ENCODE data around the gene PROK2. TPM values are rescaled to one million over a fixed set of nuclear protein-coding genes. Genes with fewer than 3 reads are reported as not detected.
A peak's percentile ranks its signal among the peaks of the same experiment; 100 is the strongest.

The PROK2 gene
- total and polyA plus RNA-seq, 2 experiments from 2014 or later, result not detected

GRCh38 chr3:71752831-71753700 lies 31.9 kb downstream of the PROK2 start:
- no peak overlapping the region for H3K27ac ChIP-seq
- in situ Hi-C loops (cut with MboI), result no loop called here
- peaks cover 63% of the 10 kb centered on the region for H3K27me3 ChIP-seq (replicated peaks; ENCODE audit: insufficient read depth)
- no peak overlapping the region for H2AFZ ChIP-seq
- no peaks in the 10 kb centered on the region for H3F3A ChIP-seq (ENCODE audit: insufficient read depth)
- no peaks in the 10 kb centered on the region for H3K36me3 ChIP-seq (ENCODE audit: low read depth)
- DNase-seq, result no peak
- H3K9me3 ChIP-seq (ENCODE audit: low read depth), result no peaks in the 10 kb centered on the region
- H4K20me1 ChIP-seq (ENCODE audit: insufficient read depth), result no peaks in the 10 kb centered on the region
- no peak overlapping the region for H3K4me3 ChIP-seq
- H3K4me2 ChIP-seq (ENCODE audit: unreplicated experiment), result no peak overlapping the region
- no peaks in the 10 kb centered on the region for H3K4me1 ChIP-seq (ENCODE audit: insufficient read depth)
- H3K9me2 ChIP-seq (ENCODE audit: insufficient read depth), result no peaks in the 10 kb centered on the region
- H3K79me2 ChIP-seq (ENCODE audit: insufficient read depth), result no peaks in the 10 kb centered on the region
- WGBS, 2 experiments (ENCODE audit: low coverage in 1 of 2, low lambda C conversion rate in 2 of 2, missing lambda C conversion rate in 2 of 2), result 19 to 23% methylated on average over 49 to 56 of the region's 68 CpGs
- TF ChIP-seq EZH2phosphoT487 (IDR thresholded peaks at IDR 0.05; ENCODE audit: insufficient read depth, low read depth) (no peak), EZH2 (IDR thresholded peaks at IDR 0.05; ENCODE audit: insufficient read depth, poor library complexity, severe bottlenecking) (peak; percentile 73)
- H3K9ac ChIP-seq, result no peak overlapping the region

GRCh38 chr3:71751602-71752001 lies 33.3 kb downstream of the PROK2 start:
- H3K4me1 ChIP-seq (ENCODE audit: insufficient read depth), result no peaks in the 10 kb centered on the region
- H3K27ac ChIP-seq, result no peak overlapping the region
- H2AFZ ChIP-seq, result no peak overlapping the region
- DNase-seq, result no peak
- no peaks in the 10 kb centered on the region for H3K9me2 ChIP-seq (ENCODE audit: insufficient read depth)
- peaks cover 63% of the 10 kb centered on the region for H3K27me3 ChIP-seq (replicated peaks; ENCODE audit: insufficient read depth)
- WGBS, 2 experiments (ENCODE audit: low coverage in 1 of 2, low lambda C conversion rate in 2 of 2, missing lambda C conversion rate in 2 of 2), result 71 to 77% methylated on average over 4 of the region's 4 CpGs
- in situ Hi-C loops (cut with MboI), result no loop called here
- H3F3A ChIP-seq (ENCODE audit: insufficient read depth), result no peaks in the 10 kb centered on the region
- H3K36me3 ChIP-seq (ENCODE audit: low read depth), result no peaks in the 10 kb centered on the region
- H3K9ac ChIP-seq, result no peak overlapping the region
- no peaks in the 10 kb centered on the region for H4K20me1 ChIP-seq (ENCODE audit: insufficient read depth)
- H3K4me3 ChIP-seq, result no peak overlapping the region
- H3K79me2 ChIP-seq (ENCODE audit: insufficient read depth), result no peaks in the 10 kb centered on the region
- no peak for TF ChIP-seq EZH2 (IDR thresholded peaks at IDR 0.05; ENCODE audit: insufficient read depth, poor library complexity, severe bottlenecking)
- TF ChIP-seq EZH2phosphoT487 (IDR thresholded peaks at IDR 0.05; ENCODE audit: insufficient read depth, low read depth), result no peak
- no peaks in the 10 kb centered on the region for H3K9me3 ChIP-seq (ENCODE audit: low read depth)
- no peak overlapping the region for H3K4me2 ChIP-seq (ENCODE audit: unreplicated experiment)

DNA sequence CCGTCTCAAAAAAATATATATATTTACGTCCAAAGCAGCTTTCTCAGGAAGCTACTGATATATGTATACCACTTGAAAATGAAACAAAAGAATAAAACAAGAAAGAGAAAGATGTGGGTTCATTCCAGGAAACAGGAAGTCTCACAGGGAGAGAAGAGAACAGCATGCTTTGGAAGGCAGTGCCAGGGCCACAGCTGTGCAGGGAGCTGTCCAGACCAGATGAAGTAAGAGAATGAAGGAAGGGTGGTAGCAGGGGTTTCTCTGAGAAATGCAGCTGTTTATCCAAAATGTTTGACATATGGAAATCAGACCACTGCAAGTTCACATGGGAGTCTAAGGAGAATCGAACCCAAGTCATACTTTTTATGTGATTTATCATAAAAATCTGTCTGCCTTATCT lies 40.2 kb downstream of the PROK2 start:
- no peaks in the 10 kb centered on the region for H3K4me1 ChIP-seq (ENCODE audit: insufficient read depth)
- H3K27me3 ChIP-seq (replicated peaks; ENCODE audit: insufficient read depth), result peaks cover 12% of the 10 kb centered on the region; the same call in 1 of the 2 replicates
- in situ Hi-C loops (cut with MboI), result no loop called here
- no peak for TF ChIP-seq EZH2phosphoT487 (IDR thresholded peaks at IDR 0.05; ENCODE audit: insufficient read depth, low read depth)
- no peak for TF ChIP-seq EZH2 (IDR thresholded peaks at IDR 0.05; ENCODE audit: insufficient read depth, poor library complexity, severe bottlenecking)
- H3K79me2 ChIP-seq (ENCODE audit: insufficient read depth), result no peaks in the 10 kb centered on the region
- peaks cover 16% of the 10 kb centered on the region for H3K9me3 ChIP-seq (ENCODE audit: low read depth)
- no peaks in the 10 kb centered on the region for H3K9me2 ChIP-seq (ENCODE audit: insufficient read depth)
- no peak for DNase-seq
- no peak overlapping the region for H3K9ac ChIP-seq
- no peak overlapping the region for H3K27ac ChIP-seq
- no peaks in the 10 kb centered on the region for H3F3A ChIP-seq (ENCODE audit: insufficient read depth)
- H3K4me2 ChIP-seq (ENCODE audit: unreplicated experiment), result no peak overlapping the region
- no peak overlapping the region for H3K4me3 ChIP-seq
- no peak overlapping the region for H2AFZ ChIP-seq
- H4K20me1 ChIP-seq (ENCODE audit: insufficient read depth), result no peaks in the 10 kb centered on the region
- 31 to 38% methylated on average over 3 of the region's 3 CpGs for WGBS, 2 experiments (ENCODE audit: low coverage in 1 of 2, low lambda C conversion rate in 2 of 2, missing lambda C conversion rate in 2 of 2)
- no peaks in the 10 kb centered on the region for H3K36me3 ChIP-seq (ENCODE audit: low read depth)

GRCh38 chr3:71742621-71743020 lies 42.3 kb downstream of the PROK2 start:
- WGBS, 2 experiments (ENCODE audit: low coverage in 1 of 2, low lambda C conversion rate in 2 of 2, missing lambda C conversion rate in 2 of 2), result 81 to 82% methylated on average over 1 of the region's 1 CpG
- in situ Hi-C loops (cut with MboI), result no loop called here
- H2AFZ ChIP-seq, result no peak overlapping the region

More at GRCh38 chr3:71742621-71743020, 42.3 kb downstream of the PROK2 start:
- H3K4me2 ChIP-seq (ENCODE audit: unreplicated experiment), result no peak overlapping the region
- no peak for DNase-seq
- H3K4me1 ChIP-seq (ENCODE audit: insufficient read depth), result no peaks in the 10 kb centered on the region
- TF ChIP-seq EZH2 (IDR thresholded peaks at IDR 0.05; ENCODE audit: insufficient read depth, poor library complexity, severe bottlenecking) (no peak), EZH2phosphoT487 (IDR thresholded peaks at IDR 0.05; ENCODE audit: insufficient read depth, low read depth) (no peak)
- no peaks in the 10 kb centered on the region for H4K20me1 ChIP-seq (ENCODE audit: insufficient read depth)
- peaks cover 13% of the 10 kb centered on the region; the same call in 1 of the 2 replicates for H3K27me3 ChIP-seq (replicated peaks; ENCODE audit: insufficient read depth)
- H3K9ac ChIP-seq, result no peak overlapping the region
- no peak overlapping the region for H3K27ac ChIP-seq
- no peaks in the 10 kb centered on the region for H3K36me3 ChIP-seq (ENCODE audit: low read depth)
- no peaks in the 10 kb centered on the region for H3F3A ChIP-seq (ENCODE audit: insufficient read depth)
- H3K79me2 ChIP-seq (ENCODE audit: insufficient read depth), result no peaks in the 10 kb centered on the region
- H3K9me3 ChIP-seq (ENCODE audit: low read depth), result peaks cover 16% of the 10 kb centered on the region
- no peak overlapping the region for H3K4me3 ChIP-seq
- H3K9me2 ChIP-seq (ENCODE audit: insufficient read depth), result no peaks in the 10 kb centered on the region
